Transverse colon (tissue), 4 donors: ENCODE measurements around the gene KIAA2012. TPM values are rescaled to one million over a fixed set of nuclear protein-coding genes. Genes with fewer than 3 reads are reported as not detected.
A peak's percentile ranks its signal among the peaks of the same experiment; 100 is the strongest.

ENCODE experiments used
- DNase-seq: peaks from one replicate; pipeline ENCODE4 v3.0.0-alpha.2; 2019
- H3K27ac ChIP-seq, 4 donors: fragments of 200-600 bp; sonication (generic); 2 replicates each; pipeline ENCODE4 v1.5.1; 2016 to 2018; ENCODE audit warnings: inconsistent platforms in 4 of 4
- H3K27me3 ChIP-seq: fragments of 200-600 bp; sonication (generic); 2 replicates; pipeline ENCODE4 v1.5.1; 2017; ENCODE audit warnings: inconsistent platforms
- H3K36me3 ChIP-seq, 4 donors: fragments of 200-600 bp; sonication (generic); 2 replicates each; pipeline ENCODE4 v1.5.1; 2017 to 2019; ENCODE audit warnings: inconsistent platforms in 4 of 4
- H3K4me1 ChIP-seq, 4 donors: fragments of 200-600 bp; sonication (generic); 2 replicates each; pipeline ENCODE4 v1.5.1; 2017 to 2020; ENCODE audit warnings: inconsistent platforms in 4 of 4
- H3K4me3 ChIP-seq, 4 donors: fragments of 200-600 bp; sonication (generic); 1 replicate in 1 of 4; 2 replicates in 3 of 4; pipeline versions ENCODE4 v1.5.1 to v1.6.1; 2017 to 2019; ENCODE audit warnings: inconsistent platforms in 4 of 4
- H3K9me3 ChIP-seq, 2 donors: fragments of 200-600 bp; sonication (generic); 2 replicates each; pipeline ENCODE4 v1.5.1; 2017 to 2019; ENCODE audit warnings: inconsistent platforms in 2 of 2
- EP300 ChIP-seq: sonication (generic); formaldehyde crosslinking; IDR thresholded peaks from one replicate; pipeline ENCODE4 v1.6.1; 2017; ENCODE audit warnings: antibody characterized with exemption, low read depth
- POLR2A ChIP-seq: fragments of 450-650 bp; IDR thresholded peaks from one replicate; pipeline ENCODE4 v1.6.1; 2016; ENCODE audit warnings: antibody characterized with exemption, mild to moderate bottlenecking, moderate library complexity
- POLR2AphosphoS5 ChIP-seq, 3 donors: sonication (generic); formaldehyde crosslinking; IDR thresholded peaks; one replicate each; pipeline ENCODE4 v1.6.1; 2016; ENCODE audit warnings: antibody characterized with exemption in 3 of 3
- WGBS, 2 donors: methylation state at CpG; one replicate each; pipeline ENCODE4 v1.1.5; 2018; ENCODE audit warnings: low coverage in 1 of 2; 5-methylcytosine and 5-hydroxymethylcytosine counted together
- in situ Hi-C, 4 donors: fragments of 200-750 bp; cut with MboI; loops; one replicate each; pipeline versions ENCODE4 v1.15.0 to v1.15.1; 2017; ENCODE audit warnings: low sequenced_read_pairs in 3 of 4, low pct_ligation_motif_present in 1 of 4, low pct_unique_long_range_greater_than_20kb in 1 of 4
- intact Hi-C: fragments of 100-400 bp; cut with DNase I; formaldehyde crosslinking; loops from one replicate; pipeline ENCODE4 v1.15.1; 2023; ENCODE audit warnings: low total_unique reads
- total RNA-seq, 4 donors: library from RNA; depleted of rRNA; stranded (reverse); fragments of >200 nt; gene quantifications; one replicate each; pipeline ENCODE4 v1.1.0, GENCODE V29; 2016
- TF ChIP-seq, protein P1 (sequence below), 5 experiments: fragments of 200-600 bp in 3 of 5; fragments of 450-650 bp in 2 of 5; sonication (generic) in 3 of 5; IDR thresholded peaks; 1 replicate in 2 of 5; 2 replicates in 3 of 5; pipeline ENCODE4 v1.5.1; 2016 to 2017; ENCODE audit warnings: antibody characterized with exemption in 5 of 5, inconsistent platforms in 3 of 5, mild to moderate bottlenecking in 2 of 5, moderate library complexity in 1 of 5

The KIAA2012 gene
- total RNA-seq, 4 donors from 2014 or later, result not detected

DNA sequence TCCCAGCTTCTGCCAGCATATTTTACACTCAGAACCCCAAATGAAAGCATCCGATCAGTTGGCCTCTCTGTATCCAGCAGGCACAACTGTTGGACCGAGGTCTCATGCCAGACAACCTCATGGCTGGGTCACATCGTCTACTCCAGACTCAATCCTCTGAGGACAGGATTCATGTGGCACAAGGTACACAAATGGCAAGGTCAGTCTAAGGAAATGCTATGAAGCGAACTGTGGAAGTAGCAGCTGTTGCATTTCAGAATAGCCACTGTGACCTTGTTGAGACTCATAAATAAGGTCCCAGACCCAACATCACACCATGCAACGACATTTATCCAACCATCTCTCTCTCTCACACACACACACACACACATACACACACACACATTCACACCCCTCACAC, 46.5 kb upstream of the KIAA2012 start:
- no peak for DNase-seq
- Histone ChIP-seq H3K4me1 (no peaks in the 10 kb centered on the region), H3K36me3 (no peaks in the 10 kb centered on the region), H3K9me3 (no peaks in the 10 kb centered on the region), H3K4me3 (no peak overlapping the region), H3K27ac (no peak overlapping the region), H3K27me3 (peaks cover 7% of the 10 kb centered on the region)
- WGBS, 2 donors, result 72 to 81% methylated on average over 5 of the region's 5 CpGs
- TF ChIP-seq EP300 (no peak), POLR2A (no peak), POLR2AphosphoS5 (IDR thresholded peaks at IDR 0.05) (no peak)
- TF ChIP-seq, protein P1, sequence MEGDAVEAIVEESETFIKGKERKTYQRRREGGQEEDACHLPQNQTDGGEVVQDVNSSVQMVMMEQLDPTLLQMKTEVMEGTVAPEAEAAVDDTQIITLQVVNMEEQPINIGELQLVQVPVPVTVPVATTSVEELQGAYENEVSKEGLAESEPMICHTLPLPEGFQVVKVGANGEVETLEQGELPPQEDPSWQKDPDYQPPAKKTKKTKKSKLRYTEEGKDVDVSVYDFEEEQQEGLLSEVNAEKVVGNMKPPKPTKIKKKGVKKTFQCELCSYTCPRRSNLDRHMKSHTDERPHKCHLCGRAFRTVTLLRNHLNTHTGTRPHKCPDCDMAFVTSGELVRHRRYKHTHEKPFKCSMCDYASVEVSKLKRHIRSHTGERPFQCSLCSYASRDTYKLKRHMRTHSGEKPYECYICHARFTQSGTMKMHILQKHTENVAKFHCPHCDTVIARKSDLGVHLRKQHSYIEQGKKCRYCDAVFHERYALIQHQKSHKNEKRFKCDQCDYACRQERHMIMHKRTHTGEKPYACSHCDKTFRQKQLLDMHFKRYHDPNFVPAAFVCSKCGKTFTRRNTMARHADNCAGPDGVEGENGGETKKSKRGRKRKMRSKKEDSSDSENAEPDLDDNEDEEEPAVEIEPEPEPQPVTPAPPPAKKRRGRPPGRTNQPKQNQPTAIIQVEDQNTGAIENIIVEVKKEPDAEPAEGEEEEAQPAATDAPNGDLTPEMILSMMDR (IDR thresholded peaks at IDR 0.05), result no peak
- intact Hi-C loops (no loop called here), in situ Hi-C loops (no loop called here)

GRCh38 chr2:202030691-202031090, 42.4 kb upstream of the KIAA2012 start:
- H3K36me3 ChIP-seq, result no peaks in the 10 kb centered on the region
- no peaks in the 10 kb centered on the region for H3K9me3 ChIP-seq
- DNase-seq, result no peak
- H3K4me1 ChIP-seq, result peaks cover 5 to 24% (median 19%) of the 10 kb centered on the region in 4 donors
- in situ Hi-C loops, result loop anchor here in 1 of 4 donors (10.0 kb wide), 1 partner anchor 166 kb away; no protein-coding TSS in a partner anchor
- 83% methylated on average over 1 to 4 of the region's 4 CpGs for WGBS, 2 donors
- H3K4me3 ChIP-seq, result no peak overlapping the region
- H3K27ac ChIP-seq, result no peak overlapping the region
- intact Hi-C loops, result no loop called here
- TF ChIP-seq, protein P1 (IDR thresholded peaks at IDR 0.05), result no peak
- TF ChIP-seq POLR2A (no peak), EP300 (no peak), POLR2AphosphoS5 (IDR thresholded peaks at IDR 0.05) (no peak)
- peaks cover 26% of the 10 kb centered on the region for H3K27me3 ChIP-seq

DNA sequence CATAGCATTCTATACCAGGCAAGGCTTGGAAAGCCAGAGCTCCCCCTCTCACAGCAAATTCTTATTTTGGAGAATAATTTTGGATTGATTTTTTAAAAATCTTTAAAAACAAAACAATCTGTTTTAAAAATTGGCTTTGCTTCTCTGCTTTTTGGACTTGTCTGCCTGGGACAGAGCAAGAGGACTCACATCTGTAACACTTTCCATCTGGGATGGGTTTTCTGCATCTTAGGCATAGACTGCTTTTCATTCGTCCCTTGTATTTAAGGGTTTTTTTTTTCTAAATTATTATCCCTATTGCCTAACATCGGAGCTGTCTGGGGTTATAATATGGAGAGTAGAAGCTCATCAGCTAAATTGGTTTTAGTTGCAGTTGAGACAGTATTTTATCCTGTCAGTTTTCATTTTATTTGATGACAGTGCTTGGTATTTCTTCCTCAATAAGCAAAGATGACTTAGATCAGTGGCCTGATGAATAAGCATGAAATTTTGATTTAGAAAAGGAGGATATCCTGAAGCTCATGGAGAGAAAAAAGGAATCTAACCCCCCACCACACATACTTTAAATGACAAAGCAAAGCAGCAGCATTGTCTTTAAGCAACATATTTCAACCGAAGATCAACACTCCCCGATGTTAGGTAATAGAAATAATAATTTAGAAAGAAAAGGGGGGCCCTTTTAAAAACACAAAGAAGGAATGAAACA, 41.7 kb upstream of the KIAA2012 start:
- Histone ChIP-seq H3K27me3 (peaks cover 32% of the 10 kb centered on the region), H3K36me3 (no peaks in the 10 kb centered on the region), H3K4me1 (peaks cover 5 to 25% (median 20%) of the 10 kb centered on the region in 4 donors), H3K27ac (peak overlapping the region in 3 of 4 donors; percentile 91 to 99 (median 95)), H3K9me3 (no peaks in the 10 kb centered on the region), H3K4me3 (no peak overlapping the region)
- no peak for TF ChIP-seq POLR2AphosphoS5 (IDR thresholded peaks at IDR 0.05)
- TF ChIP-seq POLR2A, result no peak
- no peak for TF ChIP-seq EP300
- TF ChIP-seq, protein P1 (IDR thresholded peaks at IDR 0.05), result no peak
- intact Hi-C loops (no loop called here), in situ Hi-C loops (loop anchor here in 1 of 4 donors (10.0 kb wide), 1 partner anchor 167 kb away; no protein-coding TSS in a partner anchor)
- DNase-seq, result no peak
- 70% methylated on average over 4 of the region's 4 CpGs for WGBS, 2 donors

GRCh38 chr2:202032846-202033316, 40.2 kb upstream of the KIAA2012 start:
- H3K27ac ChIP-seq, result peak overlapping the region; percentile 91 to 99 (median 94)

More at GRCh38 chr2:202032846-202033316, 40.2 kb upstream of the KIAA2012 start:
- TF ChIP-seq, protein P1 (IDR thresholded peaks at IDR 0.05), result no peak
- TF ChIP-seq POLR2A, result peak; percentile 34
- peak in 2 of 3 donors; percentile 9 to 22 for TF ChIP-seq POLR2AphosphoS5 (IDR thresholded peaks at IDR 0.05)
- no peak for TF ChIP-seq EP300
- intact Hi-C loops (no loop called here), in situ Hi-C loops (loop anchor here in 1 of 4 donors (10.0 kb wide), 1 partner anchor 168 kb away; no protein-coding TSS in a partner anchor)
- Histone ChIP-seq H3K36me3 (no peaks in the 10 kb centered on the region), H3K4me1 (peaks cover 5 to 25% (median 20%) of the 10 kb centered on the region in 4 donors), H3K27me3 (peaks cover 39% of the 10 kb centered on the region), H3K4me3 (peak overlapping the region; percentile 69 to 88 (median 80)), H3K9me3 (no peaks in the 10 kb centered on the region)
- peak; percentile 67 for DNase-seq
- WGBS, 2 donors, result 1% methylated on average over 41 of the region's 42 CpGs; no CpG with 5 or more reads in 1 of the 2 donors
